Measurements from ENCODE around the gene CGB5.
"Not testable (repeated sequence)": the region's sequence is repeated elsewhere in the genome, so short reads cannot be mapped to it uniquely, and the experiment has no call there.

- TF ChIP-seq CTCF (conservative IDR thresholded peaks at IDR 0.05 in 1 of 2, IDR thresholded peaks at IDR 0.05 in 1 of 2; ENCODE audit: extremely low read depth in 1 of 2, insufficient read depth in 1 of 2, low read depth in 1 of 2, low read length in 2 of 2); EZH2 (IDR thresholded peaks at IDR 0.05; ENCODE audit: borderline replicate concordance, low read length): not testable (repeated sequence)
Observed at GRCh38 chr19:49029749-49030148, 13.9 kb upstream of the CGB5 start.

Measured in mammary epithelial cell (primary cell).